Activated naive CD4-positive, alpha-beta T cell (primary cell): ENCODE results near the gene KATNIP.

Experiments used
- DNase-seq, 4 experiments: peaks; one replicate each; lab custom pipeline; 2025; lab: John Stamatoyannopoulos, UW

KATNIP gene

GRCh38 chr16:27585200-27585599, 35.3 kb downstream of the KATNIP start:
- no peak for DNase-seq

GRCh38 chr16:27586711-27587110, 36.8 kb downstream of the KATNIP start:
- DNase-seq: no peak

- no peak for DNase-seq
Measured at GRCh38 chr16:27588057-27588456, 38.1 kb downstream of the KATNIP start.

GRCh38 chr16:27591837-27592236, 41.9 kb downstream of the KATNIP start:
- no peak for DNase-seq

- DNase-seq: no peak
Measured at GRCh38 chr16:27595475-27595874, 45.5 kb downstream of the KATNIP start.

- no peak for DNase-seq
Measured at GRCh38 chr16:27595993-27596392, 46.0 kb downstream of the KATNIP start.

GRCh38 chr16:27596411-27596810, 46.5 kb downstream of the KATNIP start:
- no peak for DNase-seq

GRCh38 chr16:27597361-27597760, 47.4 kb downstream of the KATNIP start:
- DNase-seq: no peak

GRCh38 chr16:27598220-27598619, 48.3 kb downstream of the KATNIP start:
- no peak for DNase-seq

- no peak for DNase-seq
Measured at GRCh38 chr16:27598931-27599565, 49.1 kb downstream of the KATNIP start.

GRCh38 chr16:27599606-27600005, 49.7 kb downstream of the KATNIP start:
- DNase-seq: no peak
